HepG2 (cell line): Measurements from ENCODE around the gene FJX1. TPM values are rescaled to one million over a fixed set of nuclear protein-coding genes. Genes with fewer than 3 reads are reported as not detected.

Source experiments
- ATAC-seq: fragments of 200-7000 bp; cut with Tn5 transposase; 3 replicates; pipeline ENCODE4 v1.9.1; 2020; ENCODE audit warnings: mild to moderate bottlenecking, moderate library complexity
- BruUV-seq: library from RNA; stranded (reverse); fragments of 400-500 nt; replicated peaks from 2 replicates; lab custom pipeline; 2021; lab: Mats Ljungman, UMichigan
- CTCF ChIA-PET: fragments of 300-600 bp; formaldehyde crosslinking; extraction: SDS; loops from one replicate; lab custom pipeline; 2021; ENCODE audit warnings: low total read pairs, inconsistent platforms, low intra/inter-chr PET ratio; lab: Yijun Ruan, JAX
- POLR2A ChIA-PET: fragments of 350-600 bp; sonication (Branson Sonifier 250); formaldehyde crosslinking; loops from one replicate; lab custom pipeline; 2020; ENCODE audit warnings: antibody characterized with exemption, inconsistent platforms; lab: Yijun Ruan, JAX
- DNase-seq: peaks from one replicate; pipeline ENCODE4 v3.0.0-alpha.2; 2015; ENCODE audit warnings: low spot score
- FAIRE-seq: peaks from 3 replicates; lab custom pipeline; 2011; peaks lifted over from hg19 to GRCh38; lab: Jason Lieb, UNC
- H2AFZ ChIP-seq: one replicate; pipeline ENCODE4 v1.6.1; 2011; ENCODE audit warnings: low read length, inconsistent platforms
- H3K27ac ChIP-seq: fragments of 300-600 bp; 3 replicates; pipeline ENCODE4 v1.8.0; 2011; ENCODE audit warnings: mixed run types, mild to moderate bottlenecking, mixed read lengths, low read length, inconsistent platforms; ENCODE audit not compliant: insufficient read depth; ENCODE audit errors: extremely low read length
- H3K27me3 ChIP-seq, 2 experiments: fragments of 200-600 bp in 1 of 2; 2 replicates in 1 of 2; 3 replicates in 1 of 2; pipeline versions ENCODE4 v1.6.0 to v1.8.0; 2011; ENCODE audit warnings: low read length in 2 of 2, mild to moderate bottlenecking in 2 of 2, moderate library complexity in 2 of 2, inconsistent platforms in 1 of 2; ENCODE audit not compliant: insufficient read depth in 2 of 2, control insufficient read depth in 1 of 2
- H3K36me3 ChIP-seq, 2 experiments: fragments of 200-600 bp in 1 of 2; replicated peaks in 1 of 2; 2 replicates in 1 of 2; 3 replicates in 1 of 2; pipeline versions ENCODE4 v1.5.1 to v1.8.0; 2011; ENCODE audit warnings: low read length in 2 of 2, inconsistent platforms in 1 of 2; ENCODE audit not compliant: insufficient read depth in 2 of 2, control insufficient read depth in 1 of 2
- H3K4me1 ChIP-seq: 2 replicates; pipeline ENCODE4 v1.5.1; 2012; ENCODE audit warnings: low read length, inconsistent platforms; ENCODE audit not compliant: insufficient read depth
- H3K4me2 ChIP-seq: 2 replicates; pipeline ENCODE4 v1.6.0; 2011; ENCODE audit warnings: low read depth, low read length, inconsistent platforms
- H3K4me3 ChIP-seq, 3 experiments: fragments of 200-600 bp in 1 of 3; sonication (generic), shearing (Covaris generic) in 1 of 3; replicated peaks in 1 of 3; 2 replicates each; pipeline ENCODE4 v1.5.1; 2011 to 2016; ENCODE audit warnings: low read length in 3 of 3, inconsistent platforms in 2 of 3, low read depth in 2 of 3, mild to moderate bottlenecking in 2 of 3, control low read depth in 1 of 3, mixed read lengths in 1 of 3; ENCODE audit not compliant: insufficient read depth in 1 of 3
- H3K79me2 ChIP-seq: one replicate; pipeline ENCODE4 v1.6.1; 2011; ENCODE audit warnings: low read length, inconsistent platforms; ENCODE audit not compliant: insufficient read depth
- H3K9ac ChIP-seq: 2 replicates; pipeline ENCODE4 v1.6.0; 2011; ENCODE audit warnings: mild to moderate bottlenecking, low read depth, low read length, inconsistent platforms; ENCODE audit not compliant: insufficient read depth
- H3K9me3 ChIP-seq: 2 replicates; pipeline ENCODE4 v1.5.1; 2012; ENCODE audit warnings: mild to moderate bottlenecking, low read length
- H4K20me1 ChIP-seq: 2 replicates; pipeline ENCODE4 v1.6.0; 2011; ENCODE audit warnings: inconsistent platforms, mild to moderate bottlenecking, low read length, moderate library complexity; ENCODE audit not compliant: insufficient read depth
- ARID2 ChIP-seq: sonication (generic); formaldehyde crosslinking; IDR thresholded peaks from 2 replicates; pipeline ENCODE4 v1.8.1; 2022; ENCODE audit warnings: mild to moderate bottlenecking, missing genetic modification reagents, borderline replicate concordance
- CAMTA2 ChIP-seq: sonication (generic); formaldehyde crosslinking; IDR thresholded peaks from 2 replicates; pipeline ENCODE4 v1.4.0; 2020; ENCODE audit warnings: mild to moderate bottlenecking, missing genetic modification reagents, borderline replicate concordance
- ESRRA ChIP-seq: sonication (generic); formaldehyde crosslinking; IDR thresholded peaks from 2 replicates; pipeline ENCODE4 v1.5.1; 2020; ENCODE audit warnings: mild to moderate bottlenecking, low read depth, missing genetic modification reagents
- KMT2B ChIP-seq: IDR thresholded peaks from 2 replicates; pipeline ENCODE4 v1.6.1; 2016; ENCODE audit warnings: missing genetic modification reagents, missing compliant biosample characterization
- WGBS: methylation state at CpG from one replicate; pipeline ENCODE4 v1.1.6; 2017; ENCODE audit warnings: low lambda C conversion rate; 5-methylcytosine and 5-hydroxymethylcytosine counted together
- in situ Hi-C: cut with HindIII; loops from 2 replicates; pipeline ENCODE4 v1.10.0; 2017; ENCODE audit warnings: low pct_unique_long_range_greater_than_20kb; ENCODE audit not compliant: extremely low pct_ligation_motif_present
- intact Hi-C: fragments of 100-400 bp; cut with micrococcal nuclease; formaldehyde crosslinking; loops from one replicate; pipeline ENCODE4 v1.10.0; 2022; ENCODE audit not compliant: unreplicated experiment
- polyA plus RNA-seq, 8 experiments: library from polyadenylated mRNA; depleted of rRNA in 3 of 8; stranded (reverse) in 7 of 8; unstranded in 1 of 8; fragments of >200 nt; fragmentation: Illumina TruSeq in 4 of 8; extraction: Trizol in 4 of 8; gene quantifications; 2 replicates each; pipeline versions ENCODE4 v1.2.1 to v1.2.3, GENCODE V29; 2011 to 2016; ENCODE audit warnings: low read depth in 4 of 8, missing spikeins in 1 of 8, mixed read lengths in 1 of 8; ENCODE audit not compliant: insufficient read depth in 1 of 8
- total RNA-seq, 5 experiments: library from RNA; depleted of rRNA; stranded (reverse); fragments of >200 nt; fragmentation: Illumina TruSeq; extraction: Trizol; gene quantifications; 2 replicates each; pipeline ENCODE4 v1.2.3, GENCODE V29; 2016; ENCODE audit warnings: low read depth in 1 of 5
- TF ChIP-seq, protein P1 (sequence below): sonication (generic); formaldehyde crosslinking; IDR thresholded peaks from 2 replicates; pipeline ENCODE4 v1.5.0; 2020; ENCODE audit warnings: mild to moderate bottlenecking, missing genetic modification reagents, borderline replicate concordance

Gene FJX1
- total and polyA plus RNA-seq, 2 of the 13 experiments (the other 11 are each of a cell fraction or from before 2014, with no cell fraction given) = 0.40 to 0.82 TPM

DNA sequence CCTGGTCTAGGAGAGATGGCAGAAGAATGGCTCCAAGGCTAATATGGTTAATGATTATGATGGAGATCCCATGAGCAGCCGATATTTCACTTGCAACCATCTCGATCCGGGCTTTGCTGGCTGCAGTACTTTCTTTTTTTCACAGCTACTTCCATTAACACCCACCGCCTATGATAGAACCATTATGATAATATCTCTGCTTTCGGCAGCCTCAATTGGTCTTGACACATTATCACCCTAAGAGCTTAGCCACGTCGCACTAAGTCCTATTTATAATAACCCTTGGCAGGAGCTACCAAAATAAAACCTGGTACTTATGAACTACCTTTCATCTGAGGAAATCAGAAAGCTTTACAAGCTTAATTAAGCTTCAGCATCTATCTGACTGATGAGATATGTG is 7.6 kb upstream of the FJX1 start:
- H3K36me3 ChIP-seq = no peaks in the 10 kb centered on the region
- no peaks in the 10 kb centered on the region for H3K9me3 ChIP-seq
- CTCF ChIA-PET = no interaction called here
- H3K9ac ChIP-seq = no peak overlapping the region
- no peak overlapping the region for H3K27ac ChIP-seq
- no peak for ATAC-seq
- no peak for TF ChIP-seq ARID2 (CRISPR knock-in tag)
- 2% methylated on average over 7 of the region's 7 CpGs for WGBS
- H3K4me3 ChIP-seq = no peak overlapping the region
- DNase-seq = no peak
- intact Hi-C loops = loop anchor here (10.0 kb wide), 1 partner anchor 104 kb away; no protein-coding TSS in a partner anchor
- no peak overlapping the region for H3K4me2 ChIP-seq
- H3K4me1 ChIP-seq = no peaks in the 10 kb centered on the region
- H4K20me1 ChIP-seq = no peaks in the 10 kb centered on the region
- no peaks in the 10 kb centered on the region for H3K79me2 ChIP-seq
- BruUV-seq = no TSS peak
- in situ Hi-C loops = loop anchor here (25.0 kb wide), 1 partner anchor 877 kb away; no protein-coding TSS in a partner anchor
- POLR2A ChIA-PET = no interaction called here
- peaks cover 2 to 39% of the 10 kb centered on the region in 2 experiments; a peak in 4 of 5 replicates for H3K27me3 ChIP-seq
- no peak overlapping the region for H2AFZ ChIP-seq
- no peak for FAIRE-seq

- no peak overlapping the region for H3K9ac ChIP-seq
- ATAC-seq = no peak
- TF ChIP-seq ESRRA (CRISPR knock-in tag) (no peak), KMT2B (no peak), CAMTA2 (CRISPR knock-in tag) (no peak)
- TF ChIP-seq, protein P1, sequence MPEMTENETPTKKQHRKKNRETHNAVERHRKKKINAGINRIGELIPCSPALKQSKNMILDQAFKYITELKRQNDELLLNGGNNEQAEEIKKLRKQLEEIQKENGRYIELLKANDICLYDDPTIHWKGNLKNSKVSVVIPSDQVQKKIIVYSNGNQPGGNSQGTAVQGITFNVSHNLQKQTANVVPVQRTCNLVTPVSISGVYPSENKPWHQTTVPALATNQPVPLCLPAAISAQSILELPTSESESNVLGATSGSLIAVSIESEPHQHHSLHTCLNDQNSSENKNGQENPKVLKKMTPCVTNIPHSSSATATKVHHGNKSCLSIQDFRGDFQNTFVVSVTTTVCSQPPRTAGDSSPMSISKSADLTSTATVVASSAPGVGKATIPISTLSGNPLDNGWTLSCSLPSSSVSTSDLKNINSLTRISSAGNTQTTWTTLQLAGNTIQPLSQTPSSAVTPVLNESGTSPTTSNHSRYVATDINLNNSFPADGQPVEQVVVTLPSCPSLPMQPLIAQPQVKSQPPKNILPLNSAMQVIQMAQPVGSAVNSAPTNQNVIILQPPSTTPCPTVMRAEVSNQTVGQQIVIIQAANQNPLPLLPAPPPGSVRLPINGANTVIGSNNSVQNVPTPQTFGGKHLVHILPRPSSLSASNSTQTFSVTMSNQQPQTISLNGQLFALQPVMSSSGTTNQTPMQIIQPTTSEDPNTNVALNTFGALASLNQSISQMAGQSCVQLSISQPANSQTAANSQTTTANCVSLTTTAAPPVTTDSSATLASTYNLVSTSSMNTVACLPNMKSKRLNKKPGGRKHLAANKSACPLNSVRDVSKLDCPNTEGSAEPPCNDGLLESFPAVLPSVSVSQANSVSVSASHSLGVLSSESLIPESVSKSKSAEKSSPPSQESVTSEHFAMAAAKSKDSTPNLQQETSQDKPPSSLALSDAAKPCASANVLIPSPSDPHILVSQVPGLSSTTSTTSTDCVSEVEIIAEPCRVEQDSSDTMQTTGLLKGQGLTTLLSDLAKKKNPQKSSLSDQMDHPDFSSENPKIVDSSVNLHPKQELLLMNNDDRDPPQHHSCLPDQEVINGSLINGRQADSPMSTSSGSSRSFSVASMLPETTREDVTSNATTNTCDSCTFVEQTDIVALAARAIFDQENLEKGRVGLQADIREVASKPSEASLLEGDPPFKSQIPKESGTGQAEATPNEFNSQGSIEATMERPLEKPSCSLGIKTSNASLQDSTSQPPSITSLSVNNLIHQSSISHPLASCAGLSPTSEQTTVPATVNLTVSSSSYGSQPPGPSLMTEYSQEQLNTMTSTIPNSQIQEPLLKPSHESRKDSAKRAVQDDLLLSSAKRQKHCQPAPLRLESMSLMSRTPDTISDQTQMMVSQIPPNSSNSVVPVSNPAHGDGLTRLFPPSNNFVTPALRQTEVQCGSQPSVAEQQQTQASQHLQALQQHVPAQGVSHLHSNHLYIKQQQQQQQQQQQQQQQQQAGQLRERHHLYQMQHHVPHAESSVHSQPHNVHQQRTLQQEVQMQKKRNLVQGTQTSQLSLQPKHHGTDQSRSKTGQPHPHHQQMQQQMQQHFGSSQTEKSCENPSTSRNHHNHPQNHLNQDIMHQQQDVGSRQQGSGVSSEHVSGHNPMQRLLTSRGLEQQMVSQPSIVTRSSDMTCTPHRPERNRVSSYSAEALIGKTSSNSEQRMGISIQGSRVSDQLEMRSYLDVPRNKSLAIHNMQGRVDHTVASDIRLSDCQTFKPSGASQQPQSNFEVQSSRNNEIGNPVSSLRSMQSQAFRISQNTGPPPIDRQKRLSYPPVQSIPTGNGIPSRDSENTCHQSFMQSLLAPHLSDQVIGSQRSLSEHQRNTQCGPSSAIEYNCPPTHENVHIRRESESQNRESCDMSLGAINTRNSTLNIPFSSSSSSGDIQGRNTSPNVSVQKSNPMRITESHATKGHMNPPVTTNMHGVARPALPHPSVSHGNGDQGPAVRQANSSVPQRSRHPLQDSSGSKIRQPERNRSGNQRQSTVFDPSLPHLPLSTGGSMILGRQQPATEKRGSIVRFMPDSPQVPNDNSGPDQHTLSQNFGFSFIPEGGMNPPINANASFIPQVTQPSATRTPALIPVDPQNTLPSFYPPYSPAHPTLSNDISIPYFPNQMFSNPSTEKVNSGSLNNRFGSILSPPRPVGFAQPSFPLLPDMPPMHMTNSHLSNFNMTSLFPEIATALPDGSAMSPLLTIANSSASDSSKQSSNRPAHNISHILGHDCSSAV (CRISPR knock-in tag) = no peak
- TF ChIP-seq, all 625 proteins: peak for 0
- H3K4me3 ChIP-seq = no peak overlapping the region
- in situ Hi-C loops (loop anchor here (25.0 kb wide), 1 partner anchor 876 kb away; no protein-coding TSS in a partner anchor), intact Hi-C loops (loop anchor here (10.0 kb wide), 1 partner anchor 103 kb away; no protein-coding TSS in a partner anchor)
- no peak overlapping the region for H3K27ac ChIP-seq
- H3K9me3 ChIP-seq = no peaks in the 10 kb centered on the region
- 0% methylated on average over 1 of the region's 1 CpG for WGBS
- H3K4me2 ChIP-seq = no peak overlapping the region
- H3K36me3 ChIP-seq = no peaks in the 10 kb centered on the region
- ChIA-PET POLR2A (no interaction called here), CTCF (no interaction called here)
- no peak for DNase-seq
- no peaks in the 10 kb centered on the region for H3K4me1 ChIP-seq
- H4K20me1 ChIP-seq = no peaks in the 10 kb centered on the region
- H3K79me2 ChIP-seq = no peaks in the 10 kb centered on the region
- peaks cover 2 to 31% of the 10 kb centered on the region in 2 experiments; a peak in 4 of 5 replicates for H3K27me3 ChIP-seq
- no peak overlapping the region for H2AFZ ChIP-seq
- no TSS peak for BruUV-seq
- no peak for FAIRE-seq
Measured at GRCh38 chr11:35611741-35612140, 6.5 kb upstream of the FJX1 start.
